H1 (cell line): ENCODE results near the gene CALU. TPM values are rescaled to one million over a fixed set of nuclear protein-coding genes. Genes with fewer than 3 reads are reported as not detected.

Experiments used
- SP2 ChIP-seq: IDR thresholded peaks from 2 replicates; pipeline ENCODE4 v1.6.1; 2012; ENCODE audit warnings: mild to moderate bottlenecking, low read length, inconsistent platforms
- SP4 ChIP-seq: IDR thresholded peaks from 2 replicates; pipeline ENCODE4 v1.6.1; 2012; ENCODE audit warnings: low read length, inconsistent platforms
- polyA plus RNA-seq, 7 experiments: library from polyadenylated mRNA; depleted of rRNA in 3 of 7; stranded (reverse) in 5 of 7; unstranded in 2 of 7; fragments of >200 nt in 5 of 7; fragments of 200-250 nt in 2 of 7; gene quantifications; 1 replicate in 5 of 7; 2 replicates in 1 of 7; 4 replicates in 1 of 7; pipeline versions ENCODE4 v1.2.1 to v1.2.3, GENCODE V29; 2011 to 2013; ENCODE audit warnings: missing spikeins in 2 of 7, mixed read lengths in 2 of 7
- total RNA-seq: library from RNA; stranded (reverse); fragmentation: NEBNext Ultra II Directional; extraction: Animal tissue kit (Norgen Biotek cat#: 25700); gene quantifications from 2 replicates; pipeline ENCODE4 v1.2.1, GENCODE V29; 2021

The CALU gene
- total and polyA plus RNA-seq, 2 of the 8 experiments (the other 6 are each of a cell fraction or from before 2014, with no cell fraction given) = 67.2 to 170 TPM

GRCh38 chr7:128744366-128744905 is 5.3 kb downstream of the CALU start (continued):
- no peak for TF ChIP-seq SP4
- TF ChIP-seq SP2 = no peak
